ENCODE measurements around the gene LRP8.
"Not testable (repeated sequence)": the region's sequence is repeated elsewhere in the genome, so short reads cannot be mapped to it uniquely, and the experiment has no call there.

DNA sequence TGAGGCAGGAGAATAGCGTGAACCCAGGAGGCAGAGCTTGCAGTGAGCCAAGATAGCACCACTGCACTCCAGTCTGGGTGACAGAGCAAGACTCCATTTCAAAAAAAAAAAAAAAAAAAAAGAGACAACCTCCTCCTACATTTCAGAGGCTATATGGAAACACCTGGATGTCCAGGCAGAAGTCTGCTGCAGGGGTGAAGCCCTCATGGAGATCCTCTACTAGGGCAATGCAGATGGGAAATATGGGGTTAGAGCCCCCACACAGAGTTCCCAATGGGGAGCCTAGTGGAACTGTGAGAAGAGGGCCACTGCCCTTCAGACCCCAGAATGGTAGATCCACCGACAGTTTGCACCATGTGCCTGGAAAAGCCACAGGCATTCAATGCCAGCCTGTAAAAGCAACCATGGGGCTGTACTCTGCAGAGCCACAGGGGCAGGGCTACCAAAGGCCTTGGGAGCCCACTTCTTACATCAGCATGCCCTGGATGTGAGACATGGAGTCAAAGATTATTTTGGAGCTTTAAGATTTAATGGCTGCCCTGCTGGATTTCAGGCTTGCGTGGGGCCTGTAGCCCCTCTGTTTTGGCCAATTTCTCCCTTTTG, 121.7 kb downstream of the LRP8 start:
- TF ChIP-seq, protein P1, sequence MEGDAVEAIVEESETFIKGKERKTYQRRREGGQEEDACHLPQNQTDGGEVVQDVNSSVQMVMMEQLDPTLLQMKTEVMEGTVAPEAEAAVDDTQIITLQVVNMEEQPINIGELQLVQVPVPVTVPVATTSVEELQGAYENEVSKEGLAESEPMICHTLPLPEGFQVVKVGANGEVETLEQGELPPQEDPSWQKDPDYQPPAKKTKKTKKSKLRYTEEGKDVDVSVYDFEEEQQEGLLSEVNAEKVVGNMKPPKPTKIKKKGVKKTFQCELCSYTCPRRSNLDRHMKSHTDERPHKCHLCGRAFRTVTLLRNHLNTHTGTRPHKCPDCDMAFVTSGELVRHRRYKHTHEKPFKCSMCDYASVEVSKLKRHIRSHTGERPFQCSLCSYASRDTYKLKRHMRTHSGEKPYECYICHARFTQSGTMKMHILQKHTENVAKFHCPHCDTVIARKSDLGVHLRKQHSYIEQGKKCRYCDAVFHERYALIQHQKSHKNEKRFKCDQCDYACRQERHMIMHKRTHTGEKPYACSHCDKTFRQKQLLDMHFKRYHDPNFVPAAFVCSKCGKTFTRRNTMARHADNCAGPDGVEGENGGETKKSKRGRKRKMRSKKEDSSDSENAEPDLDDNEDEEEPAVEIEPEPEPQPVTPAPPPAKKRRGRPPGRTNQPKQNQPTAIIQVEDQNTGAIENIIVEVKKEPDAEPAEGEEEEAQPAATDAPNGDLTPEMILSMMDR (IDR thresholded peaks at IDR 0.05; ENCODE audit: poor library complexity) = not testable (repeated sequence)
- not testable (repeated sequence) for TF ChIP-seq EZH2 (IDR thresholded peaks at IDR 0.05; ENCODE audit: borderline replicate concordance); EZH2phosphoT487 (IDR thresholded peaks at IDR 0.05; ENCODE audit: low read depth, severe bottlenecking, unreplicated experiment)

Measured in hepatocyte (in vitro differentiated cells).